Esophagus mucosa (tissue), 1 donor: Measurements from ENCODE around the gene AQP12A. TPM values are rescaled to one million over a fixed set of nuclear protein-coding genes. Genes with fewer than 3 reads are reported as not detected.
"Not testable (repeated sequence)": the region's sequence is repeated elsewhere in the genome, so short reads cannot be mapped to it uniquely, and the experiment has no call there.

Experiments
- ATAC-seq: fragments of 200-7000 bp; cut with Tn5 transposase; one replicate; pipeline ENCODE4 v1.9.1; 2020
- total RNA-seq: library from RNA; stranded (reverse); gene quantifications from one replicate; pipeline ENCODE4 v1.2.4, GENCODE V29; 2023
- donor health status: DM: yes; HTN: yes; CAD: no.

The AQP12A gene
- total RNA-seq, 1 donor from 2014 or later = not detected

DNA sequence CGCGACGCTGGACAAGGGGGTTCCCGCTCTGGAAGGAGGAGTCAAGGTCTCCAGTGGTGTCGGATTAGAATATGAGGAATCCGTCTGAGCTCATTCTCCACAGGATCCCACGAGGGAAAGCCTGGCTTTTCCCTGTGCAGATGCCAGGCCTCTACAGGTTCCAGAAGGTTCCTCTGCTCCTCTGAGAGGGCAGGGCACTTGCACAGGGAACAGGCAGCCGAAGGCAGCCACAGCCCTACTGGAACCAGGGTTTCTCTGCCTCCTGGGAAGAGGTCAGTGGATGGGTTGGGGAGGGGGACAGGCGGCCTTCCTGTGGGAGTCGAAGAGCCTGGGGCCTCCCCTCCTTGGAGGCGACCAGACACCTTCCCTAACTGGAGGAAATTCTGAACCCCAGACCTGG lies 1.7 kb upstream of the AQP12A start:
- ATAC-seq = no peak

DNA sequence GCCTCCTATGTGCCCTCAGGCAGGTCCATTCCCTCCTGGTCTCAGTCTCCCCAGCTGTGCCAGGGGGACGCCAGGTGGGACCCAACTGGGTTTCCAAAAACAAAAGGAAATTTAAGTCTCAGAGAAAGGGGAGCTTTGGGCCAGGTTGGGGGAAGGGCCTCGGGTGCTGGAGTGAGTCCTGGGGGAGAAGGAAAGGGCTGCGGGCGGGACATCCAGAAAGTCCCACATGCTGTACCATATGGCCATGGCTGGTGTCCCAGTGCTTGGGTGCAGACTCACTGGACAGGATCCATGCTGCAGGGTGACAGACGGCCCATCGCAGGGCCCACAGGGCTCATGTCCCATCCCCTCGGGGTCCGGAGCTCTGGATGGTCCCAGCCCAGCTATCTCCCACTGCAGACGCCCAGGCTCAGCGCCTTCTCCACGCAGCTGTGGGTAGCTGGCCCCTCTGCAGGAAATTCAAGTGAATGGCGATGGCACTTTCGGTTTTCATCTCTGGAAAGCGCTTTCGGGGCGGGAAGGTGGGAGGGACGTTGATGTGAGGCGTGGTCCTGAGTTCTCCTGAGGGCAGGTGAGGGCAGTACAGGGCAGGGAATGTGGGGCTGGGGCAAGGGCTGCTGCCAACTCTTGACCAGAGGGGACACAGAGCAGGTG lies 1.1 kb upstream of the AQP12A start:
- ATAC-seq = not testable (repeated sequence)

DNA sequence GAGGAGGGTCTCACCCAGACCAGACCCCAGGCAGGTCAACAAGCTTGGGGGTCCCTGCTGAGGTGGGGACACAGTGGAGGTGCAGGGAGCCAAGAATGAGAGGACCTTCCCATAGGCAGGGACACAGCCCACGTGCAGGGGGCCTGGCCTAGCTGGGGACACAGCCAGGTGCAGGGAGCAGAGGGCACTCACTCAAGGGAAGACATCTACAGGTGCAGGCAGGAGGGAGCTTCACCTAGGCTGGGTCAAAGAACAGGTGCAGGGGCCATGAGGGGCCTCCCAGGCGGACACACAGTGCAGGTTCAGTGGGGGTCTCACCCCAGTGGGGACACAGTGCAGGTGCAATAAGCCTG lies 615 bp upstream of the AQP12A start:
- not testable (repeated sequence) for ATAC-seq

GRCh38 chr2:240692583-240693561 lies 1.2 kb downstream of the AQP12A start:
- ATAC-seq = not testable (repeated sequence)

DNA sequence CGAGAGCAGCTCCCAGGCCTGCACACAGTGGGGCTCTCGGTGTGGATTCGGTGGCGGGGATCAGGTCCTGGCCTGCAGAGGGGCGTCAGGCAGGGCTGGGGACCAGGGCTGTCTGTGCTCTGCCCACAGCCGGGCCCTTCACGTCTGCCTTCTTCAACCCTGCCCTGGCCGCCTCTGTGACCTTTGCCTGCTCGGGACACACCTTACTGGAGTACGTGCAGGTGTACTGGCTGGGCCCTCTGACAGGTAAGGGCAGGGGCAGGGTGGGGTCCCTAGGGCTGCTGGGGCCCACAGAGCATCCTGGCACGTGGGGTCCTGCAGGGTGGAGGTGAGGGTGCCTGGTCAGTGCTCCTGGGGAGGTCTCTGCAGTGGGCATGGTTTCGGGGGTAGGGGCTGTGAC lies 2.6 kb downstream of the AQP12A start:
- not testable (repeated sequence) for ATAC-seq

DNA sequence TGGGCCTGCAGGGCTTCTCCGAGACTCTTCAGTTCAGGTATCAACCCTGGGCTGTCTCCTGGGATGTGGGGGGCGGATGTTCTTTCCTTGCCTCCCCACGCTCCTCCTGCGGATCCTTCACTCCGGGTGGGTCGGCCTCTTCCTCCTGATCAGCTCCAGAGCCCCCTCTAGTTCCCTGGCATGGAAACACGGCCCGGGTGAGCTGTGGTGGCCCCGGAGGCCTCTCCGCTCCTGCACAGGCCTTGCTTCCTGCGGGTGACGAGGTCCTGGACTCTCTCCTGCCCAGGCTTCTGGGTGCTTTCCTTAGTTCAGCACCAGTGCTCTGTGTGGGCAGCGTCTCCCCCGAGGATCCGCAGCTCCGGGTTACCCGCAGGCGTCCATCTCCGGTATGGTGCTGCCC lies 3.9 kb downstream of the AQP12A start:
- not testable (repeated sequence) for ATAC-seq

DNA sequence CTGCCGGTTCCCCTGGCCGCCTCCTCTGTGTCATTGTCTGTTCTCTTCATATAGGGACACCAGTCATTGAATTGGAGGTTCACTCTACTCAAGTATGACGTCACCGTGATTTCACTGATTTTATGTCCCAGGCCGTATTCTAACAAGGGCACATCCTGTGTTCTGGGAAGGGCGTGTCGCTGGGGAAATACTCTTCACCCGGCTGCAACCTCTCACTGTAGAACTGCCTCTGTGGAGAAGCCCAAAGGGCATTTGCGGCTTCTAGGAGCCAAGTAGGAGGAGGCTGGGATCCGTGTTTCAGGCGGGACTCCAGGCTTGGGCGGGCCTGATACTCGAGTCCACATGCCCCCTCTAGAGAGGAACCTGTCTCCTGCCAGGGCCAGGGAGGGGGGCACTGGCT lies 4.8 kb downstream of the AQP12A start:
- not testable (repeated sequence) for ATAC-seq

DNA sequence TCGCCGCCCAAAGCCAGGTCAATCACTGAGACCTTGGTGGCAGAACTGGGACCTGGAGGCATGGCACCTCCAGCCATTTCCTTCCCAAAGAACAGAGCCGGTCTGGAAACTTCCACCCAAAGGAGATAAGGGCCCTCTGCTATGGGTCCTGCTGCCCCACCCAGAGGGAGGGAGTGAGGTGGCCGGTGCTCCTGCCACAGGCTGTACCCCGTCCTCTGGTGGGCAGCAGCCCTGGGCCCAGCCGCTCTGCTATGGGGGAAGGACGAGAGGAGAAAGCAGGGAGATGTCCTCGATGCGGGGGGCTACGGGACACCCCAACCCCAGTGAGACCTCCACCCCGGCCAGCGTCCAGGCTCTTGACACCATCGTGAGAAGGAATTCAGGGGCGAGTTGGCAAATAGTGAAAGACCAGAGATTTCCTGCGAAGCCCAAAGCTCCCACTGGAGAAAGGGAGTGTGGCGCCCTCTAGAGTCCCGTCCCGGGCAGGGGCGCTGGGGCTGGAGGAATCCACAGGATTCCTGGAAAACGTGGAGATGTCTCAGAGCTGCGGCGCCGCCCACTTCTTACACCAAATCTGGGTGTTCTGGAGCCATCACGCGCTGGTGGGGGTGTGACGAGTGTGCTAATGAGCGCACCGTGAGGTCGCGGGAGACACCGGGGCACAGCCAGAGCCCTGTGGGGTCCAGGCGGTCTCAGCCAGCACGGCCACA lies 7.3 kb downstream of the AQP12A start:
- peak; percentile 22 for ATAC-seq

GRCh38 chr2:240699835-240700234 lies 8.2 kb downstream of the AQP12A start:
- not testable (repeated sequence) for ATAC-seq

GRCh38 chr2:240700616-240701015 lies 8.9 kb downstream of the AQP12A start:
- not testable (repeated sequence) for ATAC-seq

GRCh38 chr2:240701091-240701735 lies 9.5 kb downstream of the AQP12A start:
- no peak for ATAC-seq

DNA sequence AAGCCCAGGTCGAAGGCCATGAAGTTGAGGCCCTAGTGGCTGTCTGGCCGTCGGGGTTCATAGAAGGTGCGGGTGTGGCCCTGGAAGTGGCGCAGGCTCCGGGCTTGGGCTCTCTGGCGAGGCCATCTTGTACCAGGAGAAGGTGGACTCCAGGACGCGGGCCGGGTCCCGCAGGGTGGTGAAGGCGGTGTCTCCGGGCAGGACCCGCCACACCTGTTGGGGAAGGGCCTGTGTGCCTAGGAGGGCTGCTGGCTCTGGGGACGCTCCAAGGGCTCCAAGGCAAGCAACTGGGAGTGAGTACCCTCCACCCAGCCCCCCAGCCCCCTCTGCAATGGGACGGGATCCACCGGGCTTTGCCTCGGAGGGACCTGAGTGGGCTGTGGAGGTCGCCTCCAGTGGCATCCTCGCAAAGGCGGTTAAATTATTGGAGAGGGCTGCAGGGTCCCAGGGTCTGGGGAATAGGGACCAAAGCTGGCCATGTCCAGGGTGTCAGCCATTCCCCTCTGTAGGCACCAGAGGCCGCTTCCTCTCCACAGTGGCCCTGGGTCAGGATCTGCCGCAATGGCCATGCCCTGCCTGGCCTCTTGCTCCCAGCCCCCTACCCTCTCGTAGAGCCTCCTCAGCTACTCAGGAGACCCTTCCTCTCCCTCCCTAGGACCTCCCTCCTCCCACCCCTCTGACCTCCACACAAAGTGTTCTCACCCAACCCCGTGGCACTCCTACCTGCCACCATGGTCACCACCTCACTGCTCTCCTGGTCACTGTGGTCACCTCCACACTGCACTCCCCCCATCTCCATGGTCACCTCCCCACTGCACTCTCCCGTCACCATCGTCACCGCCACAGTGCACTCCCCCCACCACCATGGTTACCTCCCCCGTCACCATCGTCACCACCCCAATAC lies 10.3 kb downstream of the AQP12A start:
- ATAC-seq = no peak

DNA sequence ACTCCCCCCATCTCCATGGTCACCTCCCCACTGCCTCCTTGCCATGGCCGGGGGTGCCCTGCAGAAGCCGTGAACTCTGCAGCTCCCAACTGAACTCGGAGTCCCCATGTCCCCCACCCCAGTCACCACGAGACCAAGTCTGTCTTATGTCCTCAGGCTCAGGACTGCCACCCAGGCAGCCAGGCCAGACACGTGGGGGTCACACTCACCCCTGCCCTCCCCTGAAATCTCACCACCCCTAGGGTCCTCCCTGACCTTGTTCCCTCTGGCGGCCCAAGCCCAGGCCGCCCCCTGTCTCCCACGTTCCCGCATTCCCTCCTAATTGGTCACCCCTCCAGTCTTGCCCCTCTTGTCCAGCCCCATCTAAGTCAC lies 11.0 kb downstream of the AQP12A start:
- no peak for ATAC-seq

GRCh38 chr2:240703417-240704341 lies 12.0 kb downstream of the AQP12A start:
- no peak for ATAC-seq

DNA sequence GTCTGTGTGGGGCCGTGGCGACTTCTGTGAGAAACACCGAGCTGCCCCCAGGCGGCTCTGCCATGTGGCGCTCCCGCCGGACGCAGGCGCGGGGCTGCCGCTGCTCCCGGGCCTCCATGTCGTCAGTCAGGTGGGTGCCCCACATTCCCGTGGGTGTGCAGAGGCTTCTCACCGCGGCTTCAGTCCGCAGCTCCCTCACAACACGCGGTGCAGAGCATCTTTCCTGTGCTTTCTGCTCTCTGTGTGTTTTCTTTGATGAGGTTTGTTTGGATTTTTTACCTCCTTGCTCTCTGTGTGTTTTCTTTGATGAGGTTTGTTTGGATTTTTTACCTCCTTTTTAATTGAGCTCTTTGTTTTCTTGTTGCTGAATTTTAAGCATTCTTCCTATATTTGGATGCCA lies 13.0 kb downstream of the AQP12A start:
- no peak for ATAC-seq

GRCh38 chr2:240705204-240705791 lies 13.6 kb downstream of the AQP12A start:
- ATAC-seq = no peak

- ATAC-seq = no peak
Measured at GRCh38 chr2:240707043-240707756, 15.5 kb downstream of the AQP12A start.

DNA sequence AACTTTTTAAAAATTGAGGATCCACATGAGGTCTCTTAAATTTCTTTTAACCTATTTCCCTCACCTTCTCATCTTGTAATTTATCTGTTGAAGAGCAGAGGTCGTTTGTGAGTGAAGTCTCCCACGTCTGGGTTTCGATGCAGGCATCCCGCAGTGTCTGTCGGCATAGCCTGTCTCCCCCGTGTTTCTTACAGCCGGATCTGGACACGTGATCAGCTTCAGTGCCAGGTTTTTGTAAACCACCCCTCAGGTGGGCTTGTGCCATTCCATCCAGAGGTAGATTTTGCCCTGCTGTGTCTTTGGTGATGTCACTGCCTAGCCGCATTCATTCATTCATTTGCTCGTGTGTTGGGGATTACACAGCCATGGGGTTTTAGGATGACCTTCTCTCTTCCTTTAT lies 16.2 kb downstream of the AQP12A start:
- ATAC-seq = no peak

DNA sequence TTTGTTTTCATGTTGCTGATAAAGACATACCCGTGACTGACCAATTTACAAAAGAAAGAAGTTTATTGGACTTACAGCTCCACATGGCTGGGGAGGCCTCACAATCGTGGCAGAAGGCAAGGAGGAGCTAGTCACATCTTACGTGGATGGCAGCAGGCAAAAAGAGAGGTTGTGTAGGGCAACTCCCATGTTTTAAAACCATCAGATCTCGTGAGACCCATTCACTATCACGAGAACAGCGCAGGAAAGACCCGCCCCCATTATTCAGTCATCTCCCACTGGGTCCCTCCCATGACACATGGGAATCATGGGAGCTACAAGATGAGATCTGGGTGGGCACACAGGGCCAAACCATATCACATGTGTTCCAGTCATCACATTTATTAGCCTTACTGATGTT lies 16.8 kb downstream of the AQP12A start:
- no peak for ATAC-seq
